Endothelial cell of umbilical vein (primary cell): Measurements from ENCODE around the gene ZNF652. TPM values are rescaled to one million over a fixed set of nuclear protein-coding genes. Genes with fewer than 3 reads are reported as not detected.

Experiments used
- BruUV-seq: library from RNA; stranded (reverse); fragments of 400-500 nt; replicated peaks from 2 replicates; lab custom pipeline; 2021; lab: Mats Ljungman, UMichigan
- CTCF ChIA-PET: fragments of 300-600, 350-600 bp; sonication (Branson Sonifier 250); formaldehyde crosslinking; loops from one replicate; lab custom pipeline; 2021; ENCODE audit warnings: antibody characterized with exemption, inconsistent platforms; lab: Charles Lee
- POLR2A ChIA-PET: fragments of 300-600, 350-600 bp; sonication (Branson Sonifier 250); formaldehyde crosslinking; loops from one replicate; lab custom pipeline; 2021; ENCODE audit warnings: antibody characterized with exemption, inconsistent platforms; lab: Charles Lee
- DNase-seq: peaks from one replicate; pipeline ENCODE4 v3.0.0-alpha.2; 2011; ENCODE audit warnings: low read depth, low spot score
- FAIRE-seq: peaks from 2 replicates; lab custom pipeline; 2011; peaks lifted over from hg19 to GRCh38; lab: Jason Lieb, UNC
- H2AFZ ChIP-seq: 2 replicates; pipeline ENCODE4 v1.6.0; 2012; ENCODE audit warnings: low read depth, low read length, control low read depth, inconsistent platforms
- H3K27ac ChIP-seq: 2 replicates; pipeline ENCODE4 v1.5.1; 2011; ENCODE audit warnings: low read depth, mild to moderate bottlenecking, control low read depth, low read length, moderate library complexity; ENCODE audit not compliant: insufficient read depth
- H3K27me3 ChIP-seq, 2 experiments: 2 replicates each; pipeline versions ENCODE4 v1.6.0 to v1.6.1; 2011; ENCODE audit warnings: low read length in 2 of 2, mixed read lengths in 1 of 2; ENCODE audit not compliant: control insufficient read depth in 2 of 2, insufficient read depth in 2 of 2
- H3K36me3 ChIP-seq, 2 experiments: 2 replicates in 1 of 2; 3 replicates in 1 of 2; pipeline ENCODE4 v1.5.1; 2011; ENCODE audit warnings: low read length in 2 of 2, mild to moderate bottlenecking in 1 of 2, moderate library complexity in 1 of 2; ENCODE audit not compliant: control insufficient read depth in 2 of 2, insufficient read depth in 2 of 2; ENCODE audit errors: extremely low read depth in 1 of 2
- H3K4me1 ChIP-seq: 3 replicates; pipeline ENCODE4 v1.5.1; 2011; ENCODE audit warnings: mild to moderate bottlenecking, low read length; ENCODE audit not compliant: control insufficient read depth, insufficient read depth; ENCODE audit errors: extremely low read depth
- H3K4me2 ChIP-seq: 2 replicates; pipeline ENCODE4 v1.6.1; 2011; ENCODE audit warnings: low read length, control low read depth, mixed read lengths; ENCODE audit not compliant: insufficient read depth
- H3K4me3 ChIP-seq, 3 experiments: fragments of 200-600 bp in 1 of 3; sonication (generic), shearing (Covaris generic) in 1 of 3; replicated peaks in 1 of 3; 2 replicates each; pipeline ENCODE4 v1.5.1; 2011 to 2016; ENCODE audit warnings: control low read depth in 3 of 3, low read length in 3 of 3, mild to moderate bottlenecking in 2 of 3, inconsistent platforms in 1 of 3, low read depth in 1 of 3, moderate library complexity in 1 of 3; ENCODE audit not compliant: insufficient read depth in 1 of 3
- H3K79me2 ChIP-seq: 2 replicates; pipeline ENCODE4 v1.6.0; 2012; ENCODE audit warnings: low read length, inconsistent platforms; ENCODE audit not compliant: control insufficient read depth, insufficient read depth
- H3K9ac ChIP-seq: replicated peaks from 2 replicates; pipeline ENCODE3; 2011; ENCODE audit warnings: low read length, control low read depth; ENCODE audit not compliant: insufficient read depth; ENCODE audit errors: extremely low read depth
- H3K9me1 ChIP-seq: replicated peaks from 3 replicates; pipeline ENCODE4 v1.6.0; 2011; ENCODE audit warnings: mild to moderate bottlenecking, low read length; ENCODE audit not compliant: control insufficient read depth, insufficient read depth; ENCODE audit errors: extremely low read depth
- H3K9me3 ChIP-seq: replicated peaks from 2 replicates; pipeline ENCODE4 v1.5.1; 2012; ENCODE audit warnings: low read length, inconsistent platforms; ENCODE audit not compliant: control insufficient read depth, insufficient read depth
- H4K20me1 ChIP-seq: replicated peaks from 2 replicates; pipeline ENCODE3; 2011; ENCODE audit warnings: mild to moderate bottlenecking, low read length; ENCODE audit not compliant: control insufficient read depth, insufficient read depth; ENCODE audit errors: extremely low read depth
- EZH2 ChIP-seq: IDR thresholded peaks from 2 replicates; pipeline ENCODE4 v1.6.1; 2012; ENCODE audit warnings: borderline replicate concordance, low read depth, mild to moderate bottlenecking, moderate library complexity, low read length, inconsistent platforms; ENCODE audit not compliant: severe bottlenecking
- FOS ChIP-seq: IDR thresholded peaks from 2 replicates; pipeline ENCODE4 v1.6.1; 2011; ENCODE audit warnings: mild to moderate bottlenecking, low read length, moderate library complexity, borderline replicate concordance; ENCODE audit not compliant: insufficient read depth
- GATA2 ChIP-seq: IDR thresholded peaks from 2 replicates; pipeline ENCODE4 v1.7.0; 2011; ENCODE audit warnings: low read depth, mild to moderate bottlenecking, moderate library complexity, mixed read lengths, low read length; ENCODE audit not compliant: insufficient read length, insufficient read depth
- JUN ChIP-seq: IDR thresholded peaks from 2 replicates; pipeline ENCODE4 v1.6.1; 2011; ENCODE audit warnings: borderline replicate concordance, low read depth; ENCODE audit not compliant: insufficient read length, insufficient read depth
- MYC ChIP-seq: IDR thresholded peaks from one replicate; pipeline ENCODE4 v1.6.1; 2011; ENCODE audit warnings: mild to moderate bottlenecking, low read depth, low read length
- POLR2A ChIP-seq: IDR thresholded peaks from 2 replicates; pipeline ENCODE4 v1.6.1; 2012; ENCODE audit warnings: low read depth, mild to moderate bottlenecking, control low read depth, low read length
- POLR2AphosphoS5 ChIP-seq: IDR thresholded peaks from 2 replicates; pipeline ENCODE4 v1.6.1; 2012; ENCODE audit warnings: low read depth, mild to moderate bottlenecking, control low read depth, low read length, moderate library complexity; ENCODE audit not compliant: insufficient read depth
- dilution Hi-C: fragments of 300-500 bp; cut with MboI; formaldehyde crosslinking; loops from one replicate; pipeline ENCODE4 v1.15.0; 2019; ENCODE audit warnings: low sequenced_read_pairs; ENCODE audit not compliant: extremely low pct_ligation_motif_present
- intact Hi-C: fragments of 100-400 bp; cut with micrococcal nuclease; formaldehyde crosslinking; loops from one replicate; pipeline ENCODE4 v1.10.0; 2022
- polyA plus RNA-seq, 4 experiments: library from polyadenylated mRNA; depleted of rRNA in 3 of 4; stranded (reverse) in 3 of 4; unstranded in 1 of 4; fragments of >200 nt; gene quantifications; 2 replicates each; pipeline versions ENCODE4 v1.2.1 to v1.2.3, GENCODE V29; 2011 to 2012; ENCODE audit warnings: missing spikeins in 1 of 4
- total RNA-seq: library from RNA; stranded (reverse); gene quantifications from 2 replicates; pipeline ENCODE4 v1.2.3, GENCODE V29; 2021
- TF ChIP-seq, protein P1 (sequence below): IDR thresholded peaks from 2 replicates; pipeline ENCODE4 v1.6.1; 2011; ENCODE audit not compliant: insufficient read depth, insufficient read length
- TF ChIP-seq, protein P2 (sequence below), 2 donors: IDR thresholded peaks; 1 replicate in 1 of 2; 2 replicates in 1 of 2; pipeline ENCODE4 v1.5.1; 2011; ENCODE audit warnings: low read length in 2 of 2, mild to moderate bottlenecking in 2 of 2, moderate library complexity in 2 of 2, control low read depth in 1 of 2, inconsistent platforms in 1 of 2, low read depth in 1 of 2; ENCODE audit not compliant: insufficient read depth in 1 of 2; ENCODE audit errors: extremely low read depth in 1 of 2

Gene ZNF652
- total and polyA plus RNA-seq, 2 donors (not counting 3 experiments of a cell fraction or from before 2014, with no cell fraction given) = 6.1 to 18.6 TPM

DNA sequence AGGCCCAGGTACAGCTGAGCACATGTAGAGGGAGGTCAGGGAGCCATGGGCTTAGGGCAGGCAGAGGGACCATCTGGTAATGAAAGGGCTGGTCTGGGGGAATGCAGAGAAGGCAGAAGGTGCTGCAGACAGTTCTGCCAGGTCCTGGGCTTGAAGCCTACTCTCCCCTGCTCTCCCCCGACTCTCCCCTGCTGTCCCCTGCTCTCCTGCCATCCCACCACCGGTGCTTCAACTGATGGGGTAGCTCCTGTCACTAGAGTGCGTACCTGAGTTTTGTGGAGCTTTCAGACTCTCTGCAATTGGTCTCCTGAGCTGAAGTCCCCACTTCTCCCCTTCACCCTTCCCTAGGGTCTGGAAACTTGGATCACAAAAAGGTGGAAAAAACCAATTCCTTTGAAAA is 94.1 kb downstream of the ZNF652 start:
- ChIA-PET POLR2A (no interaction called here), CTCF (no interaction called here)
- Histone ChIP-seq H3K9ac (no peak overlapping the region), H3K36me3 (no peaks in the 10 kb centered on the region), H3K27ac (no peak overlapping the region), H3K9me1 (no peaks in the 10 kb centered on the region), H2AFZ (no peak overlapping the region), H4K20me1 (no peaks in the 10 kb centered on the region), H3K79me2 (no peaks in the 10 kb centered on the region), H3K27me3 (peaks cover 0 to 1% of the 10 kb centered on the region in 2 experiments), H3K9me3 (no peaks in the 10 kb centered on the region), H3K4me3 (no peak overlapping the region), H3K4me2 (no peak overlapping the region), H3K4me1 (no peaks in the 10 kb centered on the region)
- intact Hi-C loops (no loop called here), dilution Hi-C loops (no loop called here)
- no TSS peak for BruUV-seq
- FAIRE-seq (no peak), DNase-seq (no peak)
- no peak for TF ChIP-seq GATA2
- no peak for TF ChIP-seq EZH2
- TF ChIP-seq JUN = no peak
- TF ChIP-seq, protein P1, sequence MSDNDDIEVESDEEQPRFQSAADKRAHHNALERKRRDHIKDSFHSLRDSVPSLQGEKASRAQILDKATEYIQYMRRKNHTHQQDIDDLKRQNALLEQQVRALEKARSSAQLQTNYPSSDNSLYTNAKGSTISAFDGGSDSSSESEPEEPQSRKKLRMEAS = no peak
- TF ChIP-seq, protein P2, sequence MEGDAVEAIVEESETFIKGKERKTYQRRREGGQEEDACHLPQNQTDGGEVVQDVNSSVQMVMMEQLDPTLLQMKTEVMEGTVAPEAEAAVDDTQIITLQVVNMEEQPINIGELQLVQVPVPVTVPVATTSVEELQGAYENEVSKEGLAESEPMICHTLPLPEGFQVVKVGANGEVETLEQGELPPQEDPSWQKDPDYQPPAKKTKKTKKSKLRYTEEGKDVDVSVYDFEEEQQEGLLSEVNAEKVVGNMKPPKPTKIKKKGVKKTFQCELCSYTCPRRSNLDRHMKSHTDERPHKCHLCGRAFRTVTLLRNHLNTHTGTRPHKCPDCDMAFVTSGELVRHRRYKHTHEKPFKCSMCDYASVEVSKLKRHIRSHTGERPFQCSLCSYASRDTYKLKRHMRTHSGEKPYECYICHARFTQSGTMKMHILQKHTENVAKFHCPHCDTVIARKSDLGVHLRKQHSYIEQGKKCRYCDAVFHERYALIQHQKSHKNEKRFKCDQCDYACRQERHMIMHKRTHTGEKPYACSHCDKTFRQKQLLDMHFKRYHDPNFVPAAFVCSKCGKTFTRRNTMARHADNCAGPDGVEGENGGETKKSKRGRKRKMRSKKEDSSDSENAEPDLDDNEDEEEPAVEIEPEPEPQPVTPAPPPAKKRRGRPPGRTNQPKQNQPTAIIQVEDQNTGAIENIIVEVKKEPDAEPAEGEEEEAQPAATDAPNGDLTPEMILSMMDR (IDR thresholded peaks at IDR 0.05; ENCODE audit: extremely low read depth in 1 of 2, insufficient read depth in 1 of 2, low read depth in 1 of 2, low read length in 2 of 2) = no peak
- no peak for TF ChIP-seq MYC
- no peak for TF ChIP-seq POLR2AphosphoS5
- TF ChIP-seq FOS = no peak
- TF ChIP-seq POLR2A = no peak
